A549 (cell line): ENCODE measurements around the gene C5orf15. TPM values are rescaled to one million over a fixed set of nuclear protein-coding genes. Genes with fewer than 3 reads are reported as not detected.

Source experiments
- ATAC-seq, 2 experiments: fragments of 200-7000 bp in 1 of 2; fragments of >200 bp in 1 of 2; cut with Nextera tagmentation in 1 of 2; cut with Tn5 transposase in 1 of 2; 3 replicates each; pipeline versions ENCODE4 v1.8.0 to v1.9.1; 2018 to 2020; ENCODE audit warnings: mild to moderate bottlenecking in 1 of 2, moderate library complexity in 1 of 2
- CTCF ChIA-PET: fragments of 300-600 bp; sonication (Branson Sonifier 250); formaldehyde crosslinking; extraction: SDS; loops from one replicate; lab custom pipeline; 2021; ENCODE audit warnings: antibody characterized with exemption, inconsistent platforms; lab: Yijun Ruan, JAX
- POLR2A ChIA-PET: fragments of 350-600 bp; formaldehyde crosslinking; extraction: SDS; loops from one replicate; lab custom pipeline; 2021; ENCODE audit warnings: antibody characterized with exemption, inconsistent platforms; lab: Yijun Ruan, JAX
- DNase-seq, 2 experiments: peaks; one replicate each; pipeline versions ENCODE4 v3.0.0 to v3.0.0-alpha.2; 2011 to 2016; ENCODE audit warnings: low read depth in 1 of 2, low spot score in 1 of 2
- FAIRE-seq: peaks from 2 replicates; lab custom pipeline; 2011; peaks lifted over from hg19 to GRCh38; lab: Jason Lieb, UNC
- H3K27ac ChIP-seq, 2 experiments: fragments of >200 bp; sonication (Bioruptor Twin); formaldehyde crosslinking; 3 replicates each; pipeline ENCODE4 v1.5.1; 2016 to 2017
- H3K4me1 ChIP-seq: fragments of >200 bp; sonication (Bioruptor Twin); formaldehyde crosslinking; 3 replicates; pipeline ENCODE4 v1.6.1; 2016
- H3K4me2 ChIP-seq: fragments of >200 bp; sonication (Bioruptor Twin); formaldehyde crosslinking; 3 replicates; pipeline ENCODE4 v1.6.1; 2016
- H3K4me3 ChIP-seq: fragments of >200 bp; sonication (Bioruptor Twin); formaldehyde crosslinking; 3 replicates; pipeline ENCODE4 v1.5.1; 2016
- H3K9me3 ChIP-seq: fragments of >200 bp; sonication (Bioruptor Twin); formaldehyde crosslinking; 3 replicates; pipeline ENCODE4 v1.6.1; 2016
- ATOH8 ChIP-seq: fragments of 250-450 bp; sonication (Bioruptor Pico); IDR thresholded peaks from 2 replicates; pipeline ENCODE4 v1.5.0; 2020; ENCODE audit warnings: low read depth, mild to moderate bottlenecking, moderate library complexity
- BHLHE40 ChIP-seq: IDR thresholded peaks from 2 replicates; pipeline ENCODE4 v1.6.1; 2012; ENCODE audit warnings: low read depth, low read length, inconsistent platforms
- CEBPB ChIP-seq, 2 experiments: fragments of >200 bp in 1 of 2; sonication (Bioruptor Twin) in 1 of 2; formaldehyde crosslinking in 1 of 2; IDR thresholded peaks; 2 replicates each; pipeline ENCODE4 v1.6.1; 2012 to 2016
- CTCF ChIP-seq: fragments of >200 bp; sonication (Bioruptor Twin); formaldehyde crosslinking; IDR thresholded peaks from 3 replicates; pipeline ENCODE4 v1.5.1; 2016
- EP300 ChIP-seq, 2 experiments: fragments of >200 bp; sonication (Bioruptor Twin); formaldehyde crosslinking; IDR thresholded peaks; 2 replicates in 1 of 2; 3 replicates in 1 of 2; pipeline ENCODE4 v1.6.1; 2016 to 2017
- FOSB ChIP-seq: fragments of 250-450 bp; sonication (Bioruptor Pico); IDR thresholded peaks from 2 replicates; pipeline ENCODE4 v1.5.0; 2020; ENCODE audit warnings: mild to moderate bottlenecking, moderate library complexity
- FOXS1 ChIP-seq: fragments of 250-450 bp; sonication (Bioruptor Pico); IDR thresholded peaks from 2 replicates; pipeline ENCODE4 v1.5.0; 2020; ENCODE audit warnings: mild to moderate bottlenecking, moderate library complexity
- GATA3 ChIP-seq: IDR thresholded peaks from 2 replicates; pipeline ENCODE4 v1.6.1; 2012; ENCODE audit warnings: borderline replicate concordance
- JUNB ChIP-seq: fragments of >200 bp; sonication (Bioruptor Twin); formaldehyde crosslinking; IDR thresholded peaks from 2 replicates; pipeline ENCODE4 v1.6.1; 2016
- MAZ ChIP-seq: fragments of 150-350 bp; IDR thresholded peaks from 2 replicates; pipeline ENCODE4 v1.6.1; 2014; ENCODE audit warnings: antibody characterized with exemption, low read depth, low read length, borderline replicate concordance
- NFE2L2 ChIP-seq: fragments of 150-350 bp; conservative IDR thresholded peaks from 2 replicates; pipeline ENCODE4 v1.6.1; 2014; ENCODE audit warnings: low read length
- PBX3 ChIP-seq: IDR thresholded peaks from 2 replicates; pipeline ENCODE4 v1.6.1; 2012
- POLR2A ChIP-seq: IDR thresholded peaks from 2 replicates; pipeline ENCODE4 v1.6.1; 2012; ENCODE audit warnings: mild to moderate bottlenecking, low read length
- TFCP2L1 ChIP-seq: fragments of 250-450 bp; sonication (Bioruptor Pico); IDR thresholded peaks from 2 replicates; pipeline ENCODE4 v1.5.0; 2021; ENCODE audit warnings: mild to moderate bottlenecking
- WGBS: methylation state at CpG from one replicate; pipeline ENCODE4 v1.1.6; 2017; ENCODE audit errors: missing lambda C conversion rate; 5-methylcytosine and 5-hydroxymethylcytosine counted together
- polyA plus RNA-seq, 4 experiments: library from polyadenylated mRNA; depleted of rRNA in 3 of 4; stranded (reverse); fragments of >200 nt; fragmentation: RNase III in 1 of 4; extraction: RNeasy Plus Mini Kit Qiagen cat#74134 plus additional on column Dnase treatment in 1 of 4; gene quantifications; 2 replicates in 3 of 4; 3 replicates in 1 of 4; pipeline ENCODE4 v1.2.3, GENCODE V29; 2011 to 2017

The C5orf15 gene
- polyA plus RNA-seq, 2 of the 4 experiments (the other 2 are of a cell fraction): 92.9 to 126 TPM

- no peak for TF ChIP-seq CEBPB (IDR thresholded peaks at IDR 0.05)
These were observed 25.0 kb downstream of the C5orf15 start (continued) for GRCh38 chr5:133943475-133943817.

GRCh38 chr5:133942614-133943474 lies 25.6 kb downstream of the C5orf15 start:
- H3K27ac ChIP-seq: no peak overlapping the region
- no peak overlapping the region for H3K4me3 ChIP-seq
- no peak for FAIRE-seq
- TF ChIP-seq GATA3: no peak
- TF ChIP-seq BHLHE40: no peak
- no peak for TF ChIP-seq PBX3
- no peak for TF ChIP-seq CTCF
- ATAC-seq: no peak
- H3K4me1 ChIP-seq: no peaks in the 10 kb centered on the region
- ChIA-PET CTCF (interaction anchor here (0.7 to 4.9 kb wide), 7 partner anchors 7 to 832 kb away, joined by 3 to 19 read pairs (median 3); no protein-coding TSS in a partner anchor), POLR2A (no interaction called here)
- H3K9me3 ChIP-seq: no peaks in the 10 kb centered on the region
- no peak overlapping the region for H3K4me2 ChIP-seq
- WGBS: 79% methylated on average over 10 of the region's 11 CpGs
- DNase-seq: no peak

- FAIRE-seq (no peak), DNase-seq (no peak), ATAC-seq (no peak)
- WGBS: 82% methylated on average over 8 of the region's 8 CpGs
- H3K4me1 ChIP-seq: no peaks in the 10 kb centered on the region
- CTCF ChIA-PET: interaction anchor here (1.0 kb wide), 1 partner anchor 510 kb away, joined by 3 read pairs; no protein-coding TSS in a partner anchor
- no peak overlapping the region for H3K4me2 ChIP-seq
- H3K27ac ChIP-seq: no peak overlapping the region
- TF ChIP-seq MAZ (no peak), TFCP2L1 (CRISPR knock-in tag) (no peak), JUNB (no peak), POLR2A (no peak), CTCF (no peak), NFE2L2 (no peak), FOXS1 (CRISPR knock-in tag) (no peak), ATOH8 (CRISPR knock-in tag) (no peak), FOSB (no peak), EP300 (IDR thresholded peaks at IDR 0.05) (no peak)
- POLR2A ChIA-PET: no interaction called here
- no peaks in the 10 kb centered on the region for H3K9me3 ChIP-seq
- H3K4me3 ChIP-seq: no peak overlapping the region
These were observed 26.8 kb downstream of the C5orf15 start for GRCh38 chr5:133941456-133942196.
